ENCODE data around the gene UGT3A1. TPM values are rescaled to one million over a fixed set of nuclear protein-coding genes. Genes with fewer than 3 reads are reported as not detected.
"Not testable (repeated sequence)": the region's sequence is repeated elsewhere in the genome, so short reads cannot be mapped to it uniquely, and the experiment has no call there.

The UGT3A1 gene
- total RNA-seq, 2 donors from 2014 or later = 0.34 to 2.2 TPM

DNA sequence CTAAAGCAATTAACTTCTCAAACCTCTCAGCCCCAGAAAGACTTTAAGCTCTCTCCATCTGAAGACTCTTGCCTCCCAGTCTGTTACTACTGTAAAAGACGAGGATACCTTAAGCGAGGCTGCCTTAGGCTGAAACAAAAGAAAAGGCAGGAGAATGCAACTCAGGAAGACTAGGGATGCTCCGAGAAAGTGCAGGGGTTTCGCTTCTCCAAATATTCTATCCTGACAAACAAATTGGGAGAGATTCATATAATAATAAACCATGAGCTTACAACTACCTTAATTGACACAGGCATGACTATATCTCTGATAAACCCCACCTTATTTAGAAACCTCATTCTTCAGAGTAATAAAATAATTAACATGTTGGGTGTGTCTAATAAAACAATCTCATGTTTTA is 4.9 kb upstream of the UGT3A1 start:
- Histone ChIP-seq H3K27me3 (replicated peaks; ENCODE audit: insufficient read depth) (peaks cover 3% of the 10 kb centered on the region), H3K36me3 (no peaks in the 10 kb centered on the region), H3K4me3 (no peak overlapping the region), H3K9me3 (no peaks in the 10 kb centered on the region), H3K4me1 (replicated peaks) (no peaks in the 10 kb centered on the region), H3K27ac (no peak overlapping the region)
- DNase-seq (ENCODE audit: low spot score) = no peak
- TF ChIP-seq POLR2A (IDR thresholded peaks at IDR 0.05) (no peak), POLR2AphosphoS5 (IDR thresholded peaks at IDR 0.05) (no peak)
- TF ChIP-seq, protein P1, sequence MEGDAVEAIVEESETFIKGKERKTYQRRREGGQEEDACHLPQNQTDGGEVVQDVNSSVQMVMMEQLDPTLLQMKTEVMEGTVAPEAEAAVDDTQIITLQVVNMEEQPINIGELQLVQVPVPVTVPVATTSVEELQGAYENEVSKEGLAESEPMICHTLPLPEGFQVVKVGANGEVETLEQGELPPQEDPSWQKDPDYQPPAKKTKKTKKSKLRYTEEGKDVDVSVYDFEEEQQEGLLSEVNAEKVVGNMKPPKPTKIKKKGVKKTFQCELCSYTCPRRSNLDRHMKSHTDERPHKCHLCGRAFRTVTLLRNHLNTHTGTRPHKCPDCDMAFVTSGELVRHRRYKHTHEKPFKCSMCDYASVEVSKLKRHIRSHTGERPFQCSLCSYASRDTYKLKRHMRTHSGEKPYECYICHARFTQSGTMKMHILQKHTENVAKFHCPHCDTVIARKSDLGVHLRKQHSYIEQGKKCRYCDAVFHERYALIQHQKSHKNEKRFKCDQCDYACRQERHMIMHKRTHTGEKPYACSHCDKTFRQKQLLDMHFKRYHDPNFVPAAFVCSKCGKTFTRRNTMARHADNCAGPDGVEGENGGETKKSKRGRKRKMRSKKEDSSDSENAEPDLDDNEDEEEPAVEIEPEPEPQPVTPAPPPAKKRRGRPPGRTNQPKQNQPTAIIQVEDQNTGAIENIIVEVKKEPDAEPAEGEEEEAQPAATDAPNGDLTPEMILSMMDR (IDR thresholded peaks at IDR 0.05) = no peak
- whole genome bisulfite sequencing = 89% methylated on average over 4 of the region's 4 CpGs
- intact Hi-C loops (cut with DNase I) = no loop called here

DNA sequence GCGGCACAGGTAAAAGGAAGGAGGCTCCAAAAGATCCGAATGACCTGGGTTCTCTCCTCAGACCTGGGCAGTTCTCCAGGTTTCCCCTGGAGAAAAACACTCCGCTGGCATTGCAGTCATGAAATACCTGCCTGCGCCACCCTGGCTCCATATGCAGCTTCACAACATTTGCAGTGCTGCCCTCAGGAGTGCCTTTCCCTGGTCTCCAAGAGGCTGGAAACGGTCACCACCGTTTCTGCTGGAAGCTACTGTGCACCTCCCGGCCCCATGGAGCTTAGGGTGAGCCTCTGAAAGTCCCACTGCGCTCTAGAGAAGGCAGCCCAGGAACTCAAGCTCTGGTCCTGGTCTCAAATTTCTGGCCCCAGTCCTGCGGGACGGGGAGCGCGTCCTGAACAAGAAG is 670 bp downstream of the UGT3A1 start:
- Histone ChIP-seq H3K27me3 (replicated peaks; ENCODE audit: insufficient read depth) (peaks cover 3% of the 10 kb centered on the region), H3K9me3 (no peaks in the 10 kb centered on the region), H3K36me3 (no peaks in the 10 kb centered on the region), H3K4me3 (no peak overlapping the region), H3K27ac (no peak overlapping the region), H3K4me1 (replicated peaks) (no peaks in the 10 kb centered on the region)
- no peak for DNase-seq (ENCODE audit: low spot score)
- intact Hi-C loops (cut with DNase I) = no loop called here
- 32% methylated on average over 12 of the region's 12 CpGs for whole genome bisulfite sequencing
- TF ChIP-seq, protein P1 (IDR thresholded peaks at IDR 0.05) = no peak
- TF ChIP-seq POLR2A (IDR thresholded peaks at IDR 0.05) (no peak), POLR2AphosphoS5 (IDR thresholded peaks at IDR 0.05) (no peak)

DNA sequence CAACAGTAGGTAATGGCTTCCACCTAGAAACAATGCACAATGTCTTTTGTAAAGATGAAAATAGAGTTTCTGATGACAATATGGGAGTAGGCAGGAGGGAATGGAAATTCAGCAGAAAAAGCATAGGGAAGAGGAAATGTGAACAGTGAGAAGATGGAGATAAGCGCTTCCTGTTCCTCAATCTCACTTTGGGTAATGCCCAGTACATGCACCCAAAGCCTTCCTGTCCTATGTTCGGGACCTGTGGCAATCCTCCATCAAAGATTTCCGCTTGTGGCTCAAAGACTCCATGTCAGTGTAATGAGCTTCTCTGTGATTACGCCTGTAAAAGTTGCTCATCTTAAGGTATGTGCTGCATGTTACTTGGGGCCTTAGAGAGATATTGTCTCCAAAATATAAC is 2.7 kb downstream of the UGT3A1 start:
- TF ChIP-seq POLR2A (IDR thresholded peaks at IDR 0.05) = no peak
- no peak for TF ChIP-seq POLR2AphosphoS5 (IDR thresholded peaks at IDR 0.05)
- TF ChIP-seq, protein P1 (IDR thresholded peaks at IDR 0.05) = no peak
- H3K9me3 ChIP-seq = no peaks in the 10 kb centered on the region
- DNase-seq (ENCODE audit: low spot score) = no peak
- H3K27ac ChIP-seq = no peak overlapping the region
- H3K4me3 ChIP-seq = no peak overlapping the region
- intact Hi-C loops (cut with DNase I) = no loop called here
- no peaks in the 10 kb centered on the region for H3K36me3 ChIP-seq
- no peaks in the 10 kb centered on the region for H3K4me1 ChIP-seq (replicated peaks)
- WGBS = 89% methylated on average over 4 of the region's 4 CpGs
- peaks cover 3% of the 10 kb centered on the region for H3K27me3 ChIP-seq (replicated peaks; ENCODE audit: insufficient read depth)

DNA sequence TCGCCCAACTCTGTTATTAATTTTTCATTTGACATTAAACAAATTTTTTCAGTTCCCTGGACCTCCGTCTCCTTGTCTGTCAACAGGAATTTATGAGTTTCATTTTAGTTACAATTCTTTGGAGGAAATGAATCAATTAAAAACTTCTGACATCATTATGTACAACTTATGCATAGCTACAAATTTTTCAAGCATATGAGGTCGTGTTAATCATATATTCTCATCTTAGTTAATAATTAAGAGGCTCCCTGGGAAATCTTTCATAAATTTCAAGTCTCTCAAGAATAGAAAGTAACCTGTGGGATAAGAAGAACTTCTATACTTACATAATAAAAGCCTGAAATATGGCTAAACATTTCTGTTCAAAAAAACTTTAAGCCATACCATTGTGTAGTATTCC is 3.4 kb downstream of the UGT3A1 start:
- Histone ChIP-seq H3K9me3 (no peaks in the 10 kb centered on the region), H3K4me1 (replicated peaks) (no peaks in the 10 kb centered on the region), H3K36me3 (no peaks in the 10 kb centered on the region), H3K4me3 (no peak overlapping the region), H3K27me3 (replicated peaks; ENCODE audit: insufficient read depth) (peaks cover 3% of the 10 kb centered on the region), H3K27ac (no peak overlapping the region)
- no peak for DNase-seq (ENCODE audit: low spot score)
- intact Hi-C loops (cut with DNase I) = no loop called here
- WGBS = 65% methylated on average over 3 of the region's 3 CpGs
- no peak for TF ChIP-seq POLR2A (IDR thresholded peaks at IDR 0.05)
- TF ChIP-seq POLR2AphosphoS5 (IDR thresholded peaks at IDR 0.05) = no peak
- TF ChIP-seq, protein P1 (IDR thresholded peaks at IDR 0.05) = no peak

DNA sequence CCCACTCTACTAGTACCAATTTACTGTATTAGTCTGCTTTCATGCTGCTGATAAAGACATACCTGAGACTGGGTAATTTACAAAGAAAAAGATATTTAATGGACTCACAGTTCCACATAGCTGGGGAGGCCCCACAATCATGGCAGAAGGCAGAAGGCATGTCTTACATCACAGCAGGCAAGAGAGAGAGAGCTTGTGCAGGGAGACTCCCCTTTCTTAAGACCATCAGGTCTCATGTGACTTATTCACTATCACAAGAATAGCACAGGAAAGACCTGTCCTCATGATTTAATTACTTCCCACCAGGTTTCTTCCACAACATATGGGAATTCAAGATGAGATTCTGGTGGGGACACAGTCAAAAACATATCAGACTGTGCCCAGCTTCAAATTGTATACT is 11.5 kb downstream of the UGT3A1 start:
- Histone ChIP-seq H3K4me3 (no peak overlapping the region), H3K9me3 (no peaks in the 10 kb centered on the region), H3K36me3 (no peaks in the 10 kb centered on the region), H3K4me1 (replicated peaks) (no peaks in the 10 kb centered on the region), H3K27ac (no peak overlapping the region), H3K27me3 (replicated peaks; ENCODE audit: insufficient read depth) (no peaks in the 10 kb centered on the region)
- TF ChIP-seq POLR2A (IDR thresholded peaks at IDR 0.05) = no peak
- no peak for TF ChIP-seq POLR2AphosphoS5 (IDR thresholded peaks at IDR 0.05)
- TF ChIP-seq, protein P1 (IDR thresholded peaks at IDR 0.05) = no peak
- no peak for DNase-seq (ENCODE audit: low spot score)
- intact Hi-C loops (cut with DNase I) = no loop called here

DNA sequence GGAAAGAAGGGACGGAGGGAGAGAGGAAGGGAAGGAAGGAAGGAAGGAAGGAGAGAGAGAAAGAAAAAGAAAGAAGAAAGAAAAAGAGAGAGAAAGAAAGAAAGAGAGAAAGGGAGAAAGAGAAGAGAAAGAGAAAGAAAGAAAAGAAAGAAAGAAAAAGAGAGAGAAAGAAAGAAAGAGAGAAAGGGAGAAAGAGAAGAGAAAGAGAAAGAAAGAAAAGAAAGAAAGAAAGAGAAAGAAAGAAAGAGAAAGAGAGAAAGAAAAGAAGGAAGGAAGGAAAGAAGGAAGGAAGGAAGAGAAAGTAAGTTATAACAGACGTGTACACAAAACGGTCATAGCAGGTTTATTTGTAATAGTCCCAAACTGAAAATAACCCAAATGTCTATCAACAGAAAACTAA is 14.3 kb downstream of the UGT3A1 start:
- H3K27ac ChIP-seq; DNase-seq (ENCODE audit: low spot score); H3K9me3 ChIP-seq; H3K27me3 ChIP-seq (replicated peaks; ENCODE audit: insufficient read depth); H3K4me3 ChIP-seq; intact Hi-C loops (cut with DNase I); H3K36me3 ChIP-seq; H3K4me1 ChIP-seq (replicated peaks): not testable (repeated sequence)
- WGBS = 56% methylated on average over 3 of the region's 3 CpGs

All from prostate gland (tissue), 2 donors.